ENCODE data around the gene KRTAP12-2. TPM values are rescaled to one million over a fixed set of nuclear protein-coding genes. Genes with fewer than 3 reads are reported as not detected.
"Not testable (repeated sequence)": the region's sequence is repeated elsewhere in the genome, so short reads cannot be mapped to it uniquely, and the experiment has no call there.

The KRTAP12-2 gene
- total RNA-seq, 2 donors from 2014 or later = not detected

DNA sequence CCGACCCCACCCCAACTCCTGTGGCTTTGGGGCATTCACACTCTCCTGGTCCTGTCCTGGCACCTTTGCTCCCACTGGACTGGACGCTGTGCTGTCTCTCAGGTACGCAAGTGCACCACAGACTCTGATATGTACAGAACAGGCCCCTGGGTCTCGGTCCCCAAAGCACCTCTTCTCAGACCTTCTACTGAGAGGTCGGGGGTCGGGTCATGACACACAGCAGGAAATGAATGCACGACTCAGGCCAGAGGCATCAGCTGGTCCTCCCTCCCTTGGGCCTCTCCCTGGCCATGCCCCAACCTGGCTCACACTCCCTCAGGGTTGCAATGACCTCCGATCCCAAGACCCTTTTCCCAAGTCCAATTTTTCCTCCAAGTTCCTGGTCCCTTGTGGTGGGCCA, 28.5 kb upstream of the KRTAP12-2 start:
- no peaks in the 10 kb centered on the region for H3K4me1 ChIP-seq
- H3K4me3 ChIP-seq = no peak overlapping the region
- ATAC-seq = no peak
- intact Hi-C loops (cut with DNase I) = no loop called here
- no peaks in the 10 kb centered on the region for H3K36me3 ChIP-seq (replicated peaks in 1 of 2; ENCODE audit: insufficient read depth in 1 of 2, low read depth in 2 of 2)
- DNase-seq = no peak
- peaks cover 0 to 5% of the 10 kb centered on the region in 2 donors for H3K27me3 ChIP-seq
- TF ChIP-seq POLR2A (IDR thresholded peaks at IDR 0.05) = no peak
- TF ChIP-seq, protein P1, sequence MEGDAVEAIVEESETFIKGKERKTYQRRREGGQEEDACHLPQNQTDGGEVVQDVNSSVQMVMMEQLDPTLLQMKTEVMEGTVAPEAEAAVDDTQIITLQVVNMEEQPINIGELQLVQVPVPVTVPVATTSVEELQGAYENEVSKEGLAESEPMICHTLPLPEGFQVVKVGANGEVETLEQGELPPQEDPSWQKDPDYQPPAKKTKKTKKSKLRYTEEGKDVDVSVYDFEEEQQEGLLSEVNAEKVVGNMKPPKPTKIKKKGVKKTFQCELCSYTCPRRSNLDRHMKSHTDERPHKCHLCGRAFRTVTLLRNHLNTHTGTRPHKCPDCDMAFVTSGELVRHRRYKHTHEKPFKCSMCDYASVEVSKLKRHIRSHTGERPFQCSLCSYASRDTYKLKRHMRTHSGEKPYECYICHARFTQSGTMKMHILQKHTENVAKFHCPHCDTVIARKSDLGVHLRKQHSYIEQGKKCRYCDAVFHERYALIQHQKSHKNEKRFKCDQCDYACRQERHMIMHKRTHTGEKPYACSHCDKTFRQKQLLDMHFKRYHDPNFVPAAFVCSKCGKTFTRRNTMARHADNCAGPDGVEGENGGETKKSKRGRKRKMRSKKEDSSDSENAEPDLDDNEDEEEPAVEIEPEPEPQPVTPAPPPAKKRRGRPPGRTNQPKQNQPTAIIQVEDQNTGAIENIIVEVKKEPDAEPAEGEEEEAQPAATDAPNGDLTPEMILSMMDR (IDR thresholded peaks at IDR 0.05) = no peak
- no peak overlapping the region for H3K27ac ChIP-seq
- H3K9me3 ChIP-seq = no peaks in the 10 kb centered on the region
- WGBS, 2 donors = 50 to 54% methylated on average over 8 of the region's 8 CpGs

DNA sequence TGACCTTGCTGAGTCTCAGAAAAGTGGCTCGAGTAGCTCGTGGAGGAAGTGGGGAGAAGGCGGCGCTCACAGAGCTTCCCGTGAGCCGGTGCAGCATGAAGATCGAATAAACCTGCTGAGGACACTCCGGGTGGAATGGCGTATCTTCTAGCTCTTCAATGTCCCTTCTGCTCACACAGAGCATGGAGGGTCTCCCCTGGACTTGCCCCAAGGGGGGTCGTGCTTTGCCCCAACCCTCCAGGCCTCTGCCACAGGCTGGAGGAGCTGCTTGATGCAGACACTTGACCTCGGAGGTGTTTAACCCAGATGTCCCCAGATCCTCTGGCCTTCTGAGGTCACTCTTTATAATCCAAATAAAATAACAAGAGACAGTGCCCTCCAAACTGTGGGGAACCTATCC, 28.0 kb upstream of the KRTAP12-2 start:
- DNase-seq = no peak
- no peak for ATAC-seq

DNA sequence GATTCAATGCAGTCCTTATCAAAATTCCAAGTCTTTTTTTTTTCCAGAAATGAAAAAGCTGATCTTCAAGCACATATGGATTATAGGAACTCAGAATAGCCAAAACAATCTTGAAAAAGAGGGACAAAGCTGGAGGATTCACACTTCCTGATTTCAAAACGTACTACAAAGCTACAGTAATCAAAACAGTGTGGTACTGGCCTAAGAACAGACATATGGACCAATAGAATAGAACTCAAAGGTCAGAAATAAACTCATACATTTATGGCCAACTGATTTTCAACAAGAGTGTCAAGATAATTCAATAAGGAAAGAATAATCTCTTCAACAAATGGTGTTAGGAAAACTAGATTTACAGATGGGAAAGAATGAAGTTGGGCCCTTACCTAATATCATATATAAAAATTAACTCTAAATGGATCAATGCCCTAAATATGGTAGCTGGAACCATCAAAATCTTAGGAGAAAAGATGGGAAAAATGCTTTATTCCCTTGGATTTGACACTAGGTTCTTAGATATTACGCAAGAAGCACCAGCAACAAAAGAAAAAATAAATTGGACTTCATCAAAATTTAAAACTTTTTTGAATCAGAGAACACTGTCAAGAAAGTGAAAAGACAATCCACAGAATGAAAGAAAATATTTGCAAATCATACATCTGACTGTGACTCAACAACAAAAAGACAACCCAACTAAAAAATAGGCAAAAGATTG, 26.2 kb upstream of the KRTAP12-2 start:
- Histone ChIP-seq H3K4me3 (no peak overlapping the region), H3K4me1 (no peaks in the 10 kb centered on the region), H3K36me3 (replicated peaks in 1 of 2; ENCODE audit: insufficient read depth in 1 of 2, low read depth in 2 of 2) (no peaks in the 10 kb centered on the region), H3K9me3 (no peaks in the 10 kb centered on the region), H3K27me3 (no peaks in the 10 kb centered on the region), H3K27ac (no peak overlapping the region)
- ATAC-seq (no peak), DNase-seq (no peak)
- 50% methylated on average over 2 of the region's 2 CpGs for WGBS, 2 donors
- intact Hi-C loops (cut with DNase I) = no loop called here
- TF ChIP-seq, protein P1 (IDR thresholded peaks at IDR 0.05) = no peak
- no peak for TF ChIP-seq POLR2A (IDR thresholded peaks at IDR 0.05)

More for the DNA sequence above, 28.0 kb upstream of the KRTAP12-2 start:
- H3K27ac ChIP-seq = no peak overlapping the region
- peaks cover 0 to 5% of the 10 kb centered on the region in 2 donors for H3K27me3 ChIP-seq
- WGBS, 2 donors = 51 to 65% methylated on average over 11 of the region's 11 CpGs
- intact Hi-C loops (cut with DNase I) = no loop called here
- no peaks in the 10 kb centered on the region for H3K4me1 ChIP-seq
- H3K4me3 ChIP-seq = no peak overlapping the region
- no peaks in the 10 kb centered on the region for H3K9me3 ChIP-seq
- H3K36me3 ChIP-seq (replicated peaks in 1 of 2; ENCODE audit: insufficient read depth in 1 of 2, low read depth in 2 of 2) = no peaks in the 10 kb centered on the region
- TF ChIP-seq, protein P1 (IDR thresholded peaks at IDR 0.05) = no peak
- no peak for TF ChIP-seq POLR2A (IDR thresholded peaks at IDR 0.05)

DNA sequence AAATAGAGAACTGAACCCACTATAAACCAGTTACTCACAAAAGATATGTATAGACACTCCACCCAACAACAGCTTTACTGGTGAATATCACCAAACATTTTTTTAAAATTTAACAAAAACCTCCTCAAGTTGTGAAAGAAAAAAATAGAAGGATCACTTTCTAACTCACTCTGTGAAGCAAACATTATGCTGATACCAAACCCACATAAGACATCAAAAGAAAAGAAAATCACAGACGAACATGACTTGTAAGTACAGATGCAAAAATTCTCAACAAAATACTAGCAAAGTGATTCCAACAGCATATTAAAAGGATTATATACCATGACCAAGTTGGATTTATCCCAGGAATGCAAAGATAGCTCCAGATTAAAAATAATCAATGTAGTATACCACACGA, 25.0 kb upstream of the KRTAP12-2 start:
- Histone ChIP-seq H3K4me3 (no peak overlapping the region), H3K36me3 (replicated peaks in 1 of 2; ENCODE audit: insufficient read depth in 1 of 2, low read depth in 2 of 2) (no peaks in the 10 kb centered on the region), H3K27ac (no peak overlapping the region), H3K4me1 (no peaks in the 10 kb centered on the region), H3K27me3 (no peaks in the 10 kb centered on the region), H3K9me3 (no peaks in the 10 kb centered on the region)
- 35 to 36% methylated on average over 2 of the region's 2 CpGs for WGBS, 2 donors
- TF ChIP-seq, protein P1 (IDR thresholded peaks at IDR 0.05) = no peak
- TF ChIP-seq POLR2A (IDR thresholded peaks at IDR 0.05) = no peak
- intact Hi-C loops (cut with DNase I) = no loop called here
- no peak for ATAC-seq
- DNase-seq = no peak

DNA sequence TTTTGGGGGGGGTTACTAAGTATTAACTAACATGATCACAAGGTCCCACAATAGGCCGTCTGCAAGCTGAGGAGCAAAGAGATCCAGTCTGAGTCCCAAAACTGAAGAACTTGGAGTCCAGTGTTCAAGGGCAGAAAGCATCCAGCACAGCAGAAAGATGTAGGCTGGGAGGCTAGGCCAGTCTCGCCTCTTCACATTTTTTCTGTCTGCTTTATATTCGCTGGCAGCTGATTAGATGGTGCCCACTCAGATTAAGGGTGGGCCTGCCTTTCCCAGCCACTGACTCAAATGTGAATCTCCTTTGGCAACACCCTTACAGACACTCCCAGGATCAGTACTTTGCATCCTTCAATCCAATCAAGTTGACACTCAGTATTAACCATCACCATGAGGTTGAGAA, 23.0 kb upstream of the KRTAP12-2 start:
- ATAC-seq; H3K9me3 ChIP-seq; H3K36me3 ChIP-seq (replicated peaks in 1 of 2; ENCODE audit: insufficient read depth in 1 of 2, low read depth in 2 of 2); H3K4me1 ChIP-seq; H3K27me3 ChIP-seq; H3K27ac ChIP-seq; DNase-seq; H3K4me3 ChIP-seq; intact Hi-C loops (cut with DNase I): not testable (repeated sequence)
- WGBS, 2 donors = 60 to 73% methylated on average over 3 of the region's 3 CpGs
